Suprapubic skin (tissue), 3 donors: ENCODE data around the gene PPA1.

Experiments
- CTCF ChIP-seq, 2 donors: fragments of 200-600 bp in 1 of 2; fragments of 450-650 bp in 1 of 2; sonication (generic) in 1 of 2; IDR thresholded peaks; one replicate each; pipeline ENCODE4 v1.5.1; 2016 to 2019; ENCODE audit warnings: antibody characterized with exemption in 2 of 2, mild to moderate bottlenecking in 1 of 2, moderate library complexity in 1 of 2
- POLR2AphosphoS5 ChIP-seq, 3 donors: sonication (generic); formaldehyde crosslinking; IDR thresholded peaks; one replicate each; pipeline ENCODE4 v1.6.1; 2017; ENCODE audit warnings: antibody characterized with exemption in 3 of 3

GRCh38 chr10:70212277-70212676 is 21.0 kb downstream of the PPA1 start:
- no peak for TF ChIP-seq POLR2AphosphoS5 (IDR thresholded peaks at IDR 0.05)
- TF ChIP-seq CTCF (IDR thresholded peaks at IDR 0.05) = no peak
